Central memory CD8-positive, alpha-beta T cell (primary cell): ENCODE measurements around the gene VEGFB.

Experiments
- ATAC-seq: fragments of 150-1000 bp; cut with Tn5 transposase; replicated peaks from 2 replicates; pipeline ENCODE4 v1.10.0; 2022; ENCODE audit warnings: mild to moderate bottlenecking, moderate FRiP score, moderate number of reproducible peaks; ENCODE audit not compliant: poor library complexity, severe bottlenecking; ENCODE audit errors: extremely low read depth
- DNase-seq, 2 donors: peaks; one replicate each; pipeline ENCODE4 v3.0.0; 2021; ENCODE audit warnings: low spot score in 2 of 2
- H3K27ac Mint-ChIP-seq: one replicate; pipeline ENCODE4 v1.8.0; 2022; ENCODE audit warnings: low read depth, mild to moderate bottlenecking, moderate library complexity, mixed read lengths
- H3K27me3 Mint-ChIP-seq: one replicate; pipeline ENCODE4 v1.8.0; 2022; ENCODE audit warnings: mixed read lengths
- H3K36me3 Mint-ChIP-seq: one replicate; pipeline ENCODE4 v1.8.0; 2022; ENCODE audit warnings: mild to moderate bottlenecking, moderate library complexity, mixed read lengths; ENCODE audit not compliant: insufficient read depth
- H3K4me1 Mint-ChIP-seq: one replicate; pipeline ENCODE4 v1.8.0; 2022; ENCODE audit warnings: mixed read lengths
- H3K4me3 Mint-ChIP-seq: one replicate; pipeline ENCODE4 v1.8.0; 2022; ENCODE audit warnings: mild to moderate bottlenecking, moderate library complexity, mixed read lengths
- H3K9me3 Mint-ChIP-seq: one replicate; pipeline ENCODE4 v1.8.0; 2022; ENCODE audit warnings: mixed read lengths

The VEGFB gene

DNA sequence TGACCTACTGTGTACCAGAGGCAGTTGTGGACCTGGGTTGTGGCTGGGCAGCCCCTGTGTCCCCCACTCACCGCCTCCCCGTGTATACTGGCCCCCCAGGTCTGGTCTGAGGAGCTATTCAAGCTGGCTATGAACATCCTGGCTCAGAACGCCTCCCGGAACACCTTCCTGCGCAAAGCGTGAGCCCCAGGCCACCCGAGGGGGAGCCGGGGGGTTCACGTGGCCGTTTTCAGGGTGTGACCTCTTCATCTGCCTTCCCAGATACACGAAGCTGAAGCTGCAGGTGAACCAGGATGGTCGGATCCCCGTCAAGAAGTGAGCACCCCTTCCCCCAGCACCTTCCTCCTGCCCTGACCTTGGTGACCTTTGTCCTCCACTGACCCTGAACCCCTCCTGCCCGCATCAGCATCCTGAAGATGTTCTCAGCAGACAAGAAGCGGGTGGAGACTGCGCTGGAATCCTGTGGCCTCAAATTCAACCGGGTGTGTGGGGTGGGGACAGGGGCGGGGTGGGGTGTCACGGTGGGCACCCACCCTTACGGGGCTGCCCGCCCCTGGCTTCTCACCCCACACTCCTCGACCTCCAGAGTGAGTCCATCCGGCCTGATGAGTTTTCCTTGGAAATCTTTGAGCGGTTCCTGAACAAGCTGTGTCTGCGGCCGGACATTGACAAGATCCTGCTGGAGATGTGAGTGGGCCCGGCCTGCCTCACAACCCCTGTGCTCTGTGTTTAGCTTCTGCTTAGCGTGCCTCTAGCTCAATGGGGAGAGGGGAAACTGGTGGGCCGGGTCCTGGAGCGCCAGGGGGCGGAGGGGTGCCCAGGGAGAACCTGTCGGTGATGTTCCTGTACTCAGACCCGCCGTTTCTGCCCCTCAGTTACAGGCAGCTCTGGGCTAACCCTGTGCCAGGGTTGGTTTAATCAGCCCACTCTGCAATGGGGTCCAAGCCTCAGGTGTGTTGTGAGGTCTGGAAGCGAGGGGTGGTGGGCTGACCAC lies 21.0 kb downstream of the VEGFB start:
- peaks cover 15% of the 10 kb centered on the region for H3K36me3 Mint-ChIP-seq
- H3K4me3 Mint-ChIP-seq = no peak overlapping the region
- ATAC-seq = no peak
- no peaks in the 10 kb centered on the region for H3K27me3 Mint-ChIP-seq
- peaks cover 23% of the 10 kb centered on the region for H3K4me1 Mint-ChIP-seq
- no peaks in the 10 kb centered on the region for H3K9me3 Mint-ChIP-seq
- DNase-seq = no peak
- no peak overlapping the region for H3K27ac Mint-ChIP-seq

- H3K27ac Mint-ChIP-seq = no peak overlapping the region
- peaks cover 13% of the 10 kb centered on the region for H3K36me3 Mint-ChIP-seq
- peaks cover 23% of the 10 kb centered on the region for H3K4me1 Mint-ChIP-seq
- no peak overlapping the region for H3K4me3 Mint-ChIP-seq
- DNase-seq (no peak), ATAC-seq (no peak)
- no peaks in the 10 kb centered on the region for H3K27me3 Mint-ChIP-seq
- H3K9me3 Mint-ChIP-seq = no peaks in the 10 kb centered on the region
Observed at GRCh38 chr11:64256300-64256699, 21.9 kb downstream of the VEGFB start.

DNA sequence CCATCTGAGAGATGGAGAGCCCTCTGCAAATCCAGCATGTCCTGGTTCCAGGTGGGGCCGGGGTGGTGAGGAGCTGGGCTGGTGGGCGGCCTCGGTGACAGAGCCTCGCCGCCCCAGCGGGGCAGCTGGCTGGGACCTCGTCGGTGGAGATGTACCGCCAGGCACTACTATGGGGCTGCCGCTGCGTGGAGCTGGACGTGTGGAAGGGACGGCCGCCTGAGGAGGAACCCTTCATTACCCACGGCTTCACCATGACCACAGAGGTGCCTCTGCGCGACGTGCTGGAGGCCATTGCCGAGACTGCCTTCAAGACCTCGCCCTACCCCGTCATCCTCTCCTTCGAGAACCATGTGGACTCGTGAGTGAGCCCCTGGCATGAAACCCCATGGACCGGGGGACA lies 24.0 kb downstream of the VEGFB start:
- H3K9me3 Mint-ChIP-seq = no peaks in the 10 kb centered on the region
- peaks cover 11% of the 10 kb centered on the region for H3K36me3 Mint-ChIP-seq
- no peak for ATAC-seq
- H3K4me3 Mint-ChIP-seq = no peak overlapping the region
- no peak overlapping the region for H3K27ac Mint-ChIP-seq
- no peak for DNase-seq
- peaks cover 15% of the 10 kb centered on the region for H3K4me1 Mint-ChIP-seq
- H3K27me3 Mint-ChIP-seq = no peaks in the 10 kb centered on the region

- Mint-ChIP-seq H3K27ac (no peak overlapping the region), H3K4me3 (no peak overlapping the region), H3K4me1 (peaks cover 11% of the 10 kb centered on the region), H3K27me3 (no peaks in the 10 kb centered on the region), H3K36me3 (peaks cover 11% of the 10 kb centered on the region), H3K9me3 (no peaks in the 10 kb centered on the region)
- no peak for ATAC-seq
- DNase-seq = no peak
Observed at GRCh38 chr11:64258946-64259532, 24.7 kb downstream of the VEGFB start.

DNA sequence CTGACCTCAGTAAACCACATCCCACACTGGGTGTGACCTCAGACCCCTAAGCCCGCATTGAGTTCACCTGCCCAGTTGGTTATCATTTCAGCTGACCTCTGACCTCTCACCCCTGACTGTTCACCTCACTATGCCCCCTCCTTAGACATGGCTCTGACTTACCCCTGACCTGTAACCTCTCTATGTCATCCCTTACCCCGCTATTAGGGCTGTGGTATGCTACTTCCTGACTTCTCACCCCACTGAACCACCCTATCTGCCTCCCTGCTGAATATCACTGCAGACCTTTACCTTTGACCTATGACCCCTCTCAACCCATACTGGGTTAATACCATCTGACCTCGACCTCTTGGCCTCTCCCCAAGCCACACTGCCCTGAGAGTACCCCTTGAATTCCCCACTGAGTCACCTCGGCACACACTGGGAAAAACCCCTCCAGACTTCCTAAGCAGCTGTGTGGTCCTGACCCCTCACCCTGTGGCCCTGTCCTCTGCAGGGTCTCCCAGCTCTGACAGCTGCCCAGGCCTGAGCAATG lies 25.2 kb downstream of the VEGFB start:
- no peaks in the 10 kb centered on the region for H3K9me3 Mint-ChIP-seq
- DNase-seq (no peak), ATAC-seq (no peak)
- H3K27ac Mint-ChIP-seq = peak overlapping the region; percentile 47
- H3K27me3 Mint-ChIP-seq = no peaks in the 10 kb centered on the region
- H3K4me1 Mint-ChIP-seq = peaks cover 11% of the 10 kb centered on the region
- peaks cover 11% of the 10 kb centered on the region for H3K36me3 Mint-ChIP-seq
- H3K4me3 Mint-ChIP-seq = no peak overlapping the region

DNA sequence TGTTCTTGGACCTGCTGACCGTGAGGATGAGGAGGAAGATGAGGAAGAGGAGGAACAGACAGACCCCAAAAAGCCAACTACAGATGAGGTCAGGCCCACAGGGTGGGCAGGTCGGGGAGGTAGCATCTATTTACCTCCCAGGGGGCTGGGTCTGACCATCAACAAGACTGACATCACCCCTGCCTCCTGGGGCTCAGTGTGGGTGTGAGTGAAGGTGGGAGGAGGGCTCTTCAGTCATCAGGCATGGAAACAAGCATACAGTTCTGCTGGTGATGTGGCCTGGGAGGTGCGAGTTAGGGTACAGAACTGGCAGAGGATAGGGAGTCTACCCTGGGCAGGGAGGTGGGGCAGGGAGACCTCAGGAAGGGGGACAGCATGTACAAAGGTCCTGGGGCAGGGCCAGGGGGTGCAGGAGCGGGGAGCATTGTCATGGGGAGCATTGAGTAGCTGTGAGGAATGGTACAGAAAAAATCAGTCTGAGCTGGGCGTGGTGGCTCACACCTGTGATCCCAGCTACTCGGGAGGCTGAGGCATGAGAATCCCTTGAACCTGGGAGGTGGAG lies 25.8 kb downstream of the VEGFB start:
- Mint-ChIP-seq H3K4me1 (peaks cover 11% of the 10 kb centered on the region), H3K36me3 (peaks cover 11% of the 10 kb centered on the region), H3K4me3 (no peak overlapping the region), H3K27ac (peak overlapping the region; percentile 47), H3K9me3 (no peaks in the 10 kb centered on the region), H3K27me3 (no peaks in the 10 kb centered on the region)
- ATAC-seq = no peak
- no peak for DNase-seq

GRCh38 chr11:64261556-64262080 lies 27.2 kb downstream of the VEGFB start:
- Mint-ChIP-seq H3K4me1 (peaks cover 11% of the 10 kb centered on the region), H3K27ac (no peak overlapping the region), H3K36me3 (peaks cover 13% of the 10 kb centered on the region), H3K9me3 (no peaks in the 10 kb centered on the region), H3K27me3 (no peaks in the 10 kb centered on the region), H3K4me3 (no peak overlapping the region)
- no peak for DNase-seq
- ATAC-seq = no peak

GRCh38 chr11:64262271-64263002 lies 28.1 kb downstream of the VEGFB start:
- no peak for ATAC-seq
- DNase-seq = no peak
- Mint-ChIP-seq H3K27me3 (no peaks in the 10 kb centered on the region), H3K4me3 (no peak overlapping the region), H3K4me1 (peaks cover 11% of the 10 kb centered on the region), H3K27ac (no peak overlapping the region), H3K9me3 (no peaks in the 10 kb centered on the region), H3K36me3 (peaks cover 14% of the 10 kb centered on the region)

- Mint-ChIP-seq H3K4me1 (peaks cover 17% of the 10 kb centered on the region), H3K4me3 (no peak overlapping the region), H3K9me3 (no peaks in the 10 kb centered on the region), H3K27me3 (no peaks in the 10 kb centered on the region), H3K36me3 (peaks cover 8% of the 10 kb centered on the region), H3K27ac (no peak overlapping the region)
- ATAC-seq (no peak), DNase-seq (no peak)
Observed at GRCh38 chr11:64263021-64263946, 28.9 kb downstream of the VEGFB start.

GRCh38 chr11:64263947-64264317 lies 29.5 kb downstream of the VEGFB start:
- Mint-ChIP-seq H3K27me3 (no peaks in the 10 kb centered on the region), H3K9me3 (no peaks in the 10 kb centered on the region), H3K27ac (no peak overlapping the region), H3K36me3 (peaks cover 6% of the 10 kb centered on the region), H3K4me1 (peaks cover 23% of the 10 kb centered on the region), H3K4me3 (no peak overlapping the region)
- ATAC-seq (no peak), DNase-seq (no peak)

GRCh38 chr11:64264371-64264852 lies 30.0 kb downstream of the VEGFB start:
- Mint-ChIP-seq H3K27me3 (no peaks in the 10 kb centered on the region), H3K4me1 (peaks cover 26% of the 10 kb centered on the region), H3K27ac (no peak overlapping the region), H3K4me3 (no peak overlapping the region), H3K9me3 (no peaks in the 10 kb centered on the region), H3K36me3 (peaks cover 6% of the 10 kb centered on the region)
- ATAC-seq (no peak), DNase-seq (no peak)
